IPS-NIHi11 (cell line): Measurements from ENCODE around the gene NME3.

Source experiments
- DNase-seq: peaks from one replicate; pipeline ENCODE4 v3.0.0; 2012; ENCODE audit warnings: mixed read lengths, low spot score

The NME3 gene

GRCh38 chr16:1780677-1781072, 9.3 kb upstream of the NME3 start:
- no peak for DNase-seq

- DNase-seq: no peak
These were observed 8.7 kb upstream of the NME3 start for GRCh38 chr16:1779741-1780676.

GRCh38 chr16:1779234-1779701, 7.9 kb upstream of the NME3 start:
- DNase-seq: no peak

- no peak for DNase-seq
These were observed 7.1 kb upstream of the NME3 start for GRCh38 chr16:1778200-1779179.

- DNase-seq: no peak
These were observed 6.2 kb upstream of the NME3 start for GRCh38 chr16:1777375-1778199.

GRCh38 chr16:1776991-1777374, 5.6 kb upstream of the NME3 start:
- no peak for DNase-seq

- no peak for DNase-seq
These were observed 5.3 kb upstream of the NME3 start for GRCh38 chr16:1776672-1776955.

- DNase-seq: no peak
These were observed 4.7 kb upstream of the NME3 start for GRCh38 chr16:1775846-1776671.

GRCh38 chr16:1775006-1775845, 3.9 kb upstream of the NME3 start:
- no peak for DNase-seq

GRCh38 chr16:1774448-1774780, 3.1 kb upstream of the NME3 start:
- DNase-seq: no peak

GRCh38 chr16:1773703-1774447, 2.5 kb upstream of the NME3 start:
- no peak for DNase-seq

GRCh38 chr16:1772908-1773702, 1.8 kb upstream of the NME3 start, which contains the start of gene MRPS34:
MRPS34 (minus strand) TSS chr16:1773134; CDS start chr16:1773119, 15 bp downstream.
- peak; percentile 91 for DNase-seq

- no peak for DNase-seq
These were observed 1.1 kb upstream of the NME3 start, which contains the start of gene EME2 for GRCh38 chr16:1772362-1772907. EME2 (plus strand) TSS chr16:1772810; CDS start chr16:1773228, 418 bp downstream.

- DNase-seq: no peak
These were observed 570 bp upstream of the NME3 start for GRCh38 chr16:1771864-1772361.

- no peak for DNase-seq
These were observed 785 bp downstream of the NME3 start for GRCh38 chr16:1770328-1771187.

- DNase-seq: no peak
These were observed 1.7 kb downstream of the NME3 start for GRCh38 chr16:1769402-1770300.
